ENCODE data around the gene XRCC3.

XRCC3 gene

GRCh38 chr14:103702095-103702494 lies 13.2 kb downstream of the XRCC3 start:
- Histone ChIP-seq H3K27ac (no peak overlapping the region), H3K4me3 (no peak overlapping the region)
- DNase-seq (ENCODE audit: low spot score), result no peak
- no peak for TF ChIP-seq CTCF (IDR thresholded peaks at IDR 0.05)

DNA sequence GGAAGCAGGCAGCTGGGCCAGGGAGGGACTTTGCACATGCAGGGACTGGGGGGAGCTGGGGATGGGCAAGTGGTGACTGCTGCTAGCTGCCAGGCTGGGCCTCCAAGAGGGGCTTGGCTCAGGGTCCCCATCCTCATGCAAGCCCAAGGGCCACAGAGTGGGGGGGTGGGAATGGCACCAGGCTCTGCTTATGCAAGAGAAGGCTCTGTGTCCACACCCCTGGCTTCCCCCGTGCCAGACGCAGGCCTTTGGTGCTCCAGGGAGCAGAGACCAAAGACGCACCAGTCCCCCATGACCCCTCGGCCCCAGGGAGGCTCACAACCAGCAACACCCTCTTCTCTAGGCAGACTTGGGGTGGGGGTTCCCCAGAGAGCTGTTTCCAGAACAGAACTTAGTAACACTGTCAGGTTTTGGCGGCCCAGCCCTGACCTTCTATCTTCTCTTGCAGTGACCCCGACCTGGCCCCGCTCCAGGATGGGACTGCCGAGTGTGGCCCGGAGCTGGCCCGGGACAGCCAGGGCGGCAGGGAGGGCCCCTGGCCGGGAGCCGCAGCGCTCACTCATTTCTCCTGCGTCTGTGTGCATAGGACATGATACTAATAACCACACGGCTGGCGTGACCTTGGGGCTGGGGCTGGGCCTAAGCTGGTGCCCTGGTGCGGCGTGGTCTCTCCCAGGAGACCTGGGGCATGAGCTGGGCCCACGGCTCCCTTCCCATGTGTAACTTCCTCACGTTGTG lies 14.3 kb downstream of the XRCC3 start:
- H3K4me3 ChIP-seq, result no peak overlapping the region
- no peak for DNase-seq (ENCODE audit: low spot score)
- TF ChIP-seq CTCF (IDR thresholded peaks at IDR 0.05), result no peak
- peak overlapping the region in 1 of 2 donors; percentile 56 for H3K27ac ChIP-seq

GRCh38 chr14:103699901-103700752 lies 15.1 kb downstream of the XRCC3 start:
- Histone ChIP-seq H3K4me3 (no peak overlapping the region), H3K27ac (peak overlapping the region in 1 of 2 donors; percentile 56)
- DNase-seq (ENCODE audit: low spot score), result no peak
- no peak for TF ChIP-seq CTCF (IDR thresholded peaks at IDR 0.05)

DNA sequence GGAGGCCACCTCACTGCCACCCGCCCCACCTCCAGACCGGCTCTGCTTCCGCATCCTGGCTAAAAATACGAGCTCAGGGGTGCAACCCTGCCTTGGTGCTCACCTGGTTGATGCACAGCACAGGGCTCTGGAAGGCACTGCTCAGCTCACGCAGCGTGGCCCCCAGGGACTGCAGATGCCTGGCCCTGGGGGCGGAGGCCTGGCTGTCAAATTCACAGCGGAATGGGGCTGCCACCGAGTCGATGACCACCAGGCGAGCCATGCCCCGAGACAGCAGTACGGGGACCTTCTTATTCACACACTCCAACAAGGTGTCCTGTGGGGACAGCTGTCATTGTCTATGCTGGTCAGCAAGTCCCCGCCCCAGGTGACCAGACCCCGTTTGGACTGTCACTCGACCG lies 16.0 kb downstream of the XRCC3 start:
- no peak for DNase-seq (ENCODE audit: low spot score)
- TF ChIP-seq CTCF (IDR thresholded peaks at IDR 0.05), result no peak
- Histone ChIP-seq H3K4me3 (no peak overlapping the region), H3K27ac (peak overlapping the region in 1 of 2 donors; percentile 81)

DNA sequence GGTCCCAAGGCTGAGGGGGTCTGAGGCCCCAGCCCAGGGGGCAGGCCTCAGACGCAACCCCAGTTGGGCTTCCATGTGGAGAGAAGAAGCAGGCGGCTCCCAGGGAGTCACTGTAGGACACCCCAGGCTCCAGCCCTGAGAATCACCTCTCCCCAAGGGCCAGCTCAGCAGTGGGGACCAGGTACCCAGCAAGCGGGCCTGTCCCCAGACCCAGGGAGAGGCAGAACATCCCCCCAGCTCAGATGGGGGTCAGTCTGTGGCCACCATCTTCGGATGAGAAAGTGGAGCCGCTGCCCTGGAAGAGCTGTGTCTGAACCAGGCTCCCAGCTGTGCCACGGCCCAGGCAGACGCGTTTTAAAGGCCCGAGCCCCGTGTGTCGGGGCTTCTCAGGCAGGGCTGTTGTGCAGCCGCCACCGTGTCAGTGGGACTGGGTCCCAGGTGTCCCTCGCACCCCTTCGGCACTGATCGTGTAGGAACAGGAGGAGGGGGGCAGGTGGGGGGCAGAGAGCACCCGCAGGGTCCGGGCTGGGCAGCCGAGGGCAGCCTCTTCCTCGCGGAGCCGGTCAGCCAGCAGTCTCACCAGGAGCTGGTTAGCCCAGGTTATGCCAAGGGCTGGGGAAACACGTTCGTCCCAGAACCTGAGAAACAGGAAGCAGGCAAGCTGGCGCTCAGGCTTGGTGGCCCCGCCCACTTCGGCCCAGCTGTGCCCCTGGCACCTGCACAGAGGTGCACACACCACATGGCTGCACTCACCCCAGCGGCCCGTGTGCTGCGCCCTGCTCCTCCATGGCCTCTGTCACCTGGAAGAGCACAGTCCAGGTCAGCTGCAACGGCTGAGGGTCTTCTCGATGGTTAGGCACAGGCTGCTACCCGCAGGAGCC lies 16.6 kb downstream of the XRCC3 start:
- H3K4me3 ChIP-seq, result no peak overlapping the region
- DNase-seq (ENCODE audit: low spot score), result no peak
- no peak for TF ChIP-seq CTCF (IDR thresholded peaks at IDR 0.05)
- peak overlapping the region; percentile 17 to 81 for H3K27ac ChIP-seq

DNA sequence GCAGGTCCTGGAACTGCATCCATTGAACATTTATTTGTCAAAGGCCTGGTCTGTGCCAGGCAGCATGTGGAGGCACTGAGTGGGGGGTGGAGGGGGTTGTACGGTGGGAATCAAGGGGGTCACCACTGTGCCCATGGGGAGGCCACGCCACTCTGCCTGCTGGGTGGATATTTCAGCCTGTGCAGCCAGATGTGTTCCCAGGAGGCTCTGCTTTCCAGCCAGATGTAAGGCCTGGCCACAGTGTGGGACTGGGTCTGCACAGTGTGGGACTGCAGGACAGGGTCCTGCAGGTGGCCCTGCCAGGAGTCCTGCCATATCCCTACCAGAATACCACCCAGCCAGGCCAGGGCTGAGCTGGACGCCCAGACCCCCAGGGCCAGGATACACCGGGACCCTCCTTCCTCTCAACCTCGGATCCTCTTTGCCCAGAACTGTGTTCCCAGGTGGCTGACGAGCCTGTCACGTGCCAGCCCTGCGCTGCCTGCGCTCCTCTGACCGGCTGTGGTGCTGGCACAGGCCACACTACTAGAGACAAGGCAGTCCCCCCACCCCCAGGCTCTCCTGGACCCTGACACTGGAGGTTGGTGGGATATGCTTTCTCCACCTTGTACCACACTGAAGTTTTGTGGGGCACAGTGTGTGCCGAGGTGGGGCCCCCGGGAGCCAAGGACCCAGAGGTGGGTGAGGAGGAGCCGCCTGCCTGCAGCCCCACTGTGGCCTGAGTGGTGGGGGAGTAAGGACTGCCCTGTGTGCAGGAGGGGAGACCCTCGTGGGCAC lies 17.5 kb downstream of the XRCC3 start:
- Histone ChIP-seq H3K4me3 (no peak overlapping the region), H3K27ac (peak overlapping the region in 1 of 2 donors; percentile 81)
- DNase-seq (ENCODE audit: low spot score), result no peak
- no peak for TF ChIP-seq CTCF (IDR thresholded peaks at IDR 0.05)
